GM12878 (cell line): ENCODE data around the gene ABHD6. TPM values are rescaled to one million over a fixed set of nuclear protein-coding genes. Genes with fewer than 3 reads are reported as not detected.
A peak's percentile ranks its signal among the peaks of the same experiment; 100 is the strongest.

Source experiments
- ATAC-seq: fragments of 200-7000 bp; cut with Tn5 transposase; 3 replicates; pipeline ENCODE4 v1.9.1; 2020; ENCODE audit warnings: mild to moderate bottlenecking, moderate library complexity
- BruUV-seq: library from RNA; stranded (reverse); fragments of 400-500 nt; replicated peaks from 2 replicates; lab custom pipeline; 2021; lab: Mats Ljungman, UMichigan
- CTCF ChIA-PET: fragments of 300-600 bp; sonication (Branson Sonifier 250); formaldehyde crosslinking; extraction: SDS; loops from one replicate; lab custom pipeline; 2021; ENCODE audit warnings: inconsistent platforms; lab: Yijun Ruan, JAX
- POLR2A ChIA-PET: fragments of 350-600 bp; formaldehyde crosslinking; extraction: SDS; loops from one replicate; lab custom pipeline; 2021; ENCODE audit warnings: inconsistent platforms; lab: Charles Lee
- RAD21 ChIA-PET: fragments of 300-600 bp; sonication (Branson Sonifier 250); formaldehyde crosslinking; loops from one replicate; lab custom pipeline; 2023; ENCODE audit warnings: antibody characterized with exemption; ENCODE audit not compliant: unreplicated experiment; lab: Charles Lee
- SMC1A ChIA-PET: fragments of 300-600 bp; sonication (Branson Sonifier 250); formaldehyde crosslinking; loops from one replicate; lab custom pipeline; 2023; ENCODE audit not compliant: unreplicated experiment, uncharacterized antibody; lab: Charles Lee
- DNase-seq: peaks from one replicate; pipeline ENCODE4 v3.0.0-alpha.2; 2011; ENCODE audit warnings: low read depth, low spot score
- FAIRE-seq: peaks from 3 replicates; lab custom pipeline; 2011; peaks lifted over from hg19 to GRCh38; lab: Jason Lieb, UNC
- H2AFZ ChIP-seq: 2 replicates; pipeline ENCODE4 v1.6.0; 2011; ENCODE audit warnings: low read depth, low read length, control low read depth; ENCODE audit not compliant: control insufficient read depth
- H3K27ac ChIP-seq: 2 replicates; pipeline ENCODE4 v1.5.1; 2011; ENCODE audit warnings: control low read depth; ENCODE audit not compliant: control insufficient read depth, insufficient read depth
- H3K27me3 ChIP-seq, 2 experiments: replicated peaks in 1 of 2; 2 replicates each; pipeline versions ENCODE4 v1.6.0 to v1.6.1; 2011; ENCODE audit warnings: low read length in 1 of 2; ENCODE audit not compliant: control insufficient read depth in 2 of 2, insufficient read depth in 2 of 2
- H3K36me3 ChIP-seq, 2 experiments: 2 replicates each; pipeline ENCODE4 v1.5.1; 2011; ENCODE audit warnings: low read length in 1 of 2; ENCODE audit not compliant: control insufficient read depth in 2 of 2, insufficient read depth in 2 of 2
- H3K4me1 ChIP-seq: 2 replicates; pipeline ENCODE4 v1.6.1; 2011; ENCODE audit warnings: mild to moderate bottlenecking, low read length, moderate library complexity, mixed read lengths; ENCODE audit not compliant: control insufficient read depth, insufficient read depth
- H3K4me2 ChIP-seq: 2 replicates; pipeline ENCODE4 v1.6.0; 2011; ENCODE audit warnings: control low read depth; ENCODE audit not compliant: control insufficient read depth, insufficient read depth
- H3K4me3 ChIP-seq: fragments of 200-600 bp; sonication (generic); 2 replicates; pipeline ENCODE4 v1.5.1; 2016
- H3K79me2 ChIP-seq: 2 replicates; pipeline ENCODE4 v1.6.0; 2011; ENCODE audit warnings: low read length; ENCODE audit not compliant: control insufficient read depth, insufficient read depth
- H3K9ac ChIP-seq: 2 replicates; pipeline ENCODE4 v1.8.0; 2011; ENCODE audit warnings: low read length, control low read depth, mixed read lengths; ENCODE audit not compliant: control insufficient read depth, insufficient read depth
- H3K9me3 ChIP-seq: replicated peaks from 3 replicates; pipeline ENCODE4 v1.5.1; 2011; ENCODE audit warnings: mild to moderate bottlenecking, low read length; ENCODE audit not compliant: control insufficient read depth, insufficient read depth
- H4K20me1 ChIP-seq: 2 replicates; pipeline ENCODE4 v1.6.0; 2011; ENCODE audit not compliant: control insufficient read depth, insufficient read depth
- ASH2L ChIP-seq: fragments of 300-600, 200-600 bp; sonication (generic); IDR thresholded peaks from 2 replicates; pipeline ENCODE4 v1.6.1; 2017; ENCODE audit warnings: low read depth, mild to moderate bottlenecking, borderline replicate concordance
- CBFB ChIP-seq: IDR thresholded peaks from 2 replicates; pipeline ENCODE4 v1.6.1; 2016; ENCODE audit warnings: antibody characterized with exemption, low read depth
- ETV6 ChIP-seq, 2 experiments: fragments of 450-650 bp in 1 of 2; IDR thresholded peaks in 1 of 2; conservative IDR thresholded peaks in 1 of 2; 2 replicates each; pipeline ENCODE4 v1.6.1; 2014; ENCODE audit warnings: antibody characterized with exemption in 1 of 2, borderline replicate concordance in 1 of 2, low read depth in 1 of 2, mild to moderate bottlenecking in 1 of 2, moderate library complexity in 1 of 2
- HCFC1 ChIP-seq: fragments of 150-350 bp; IDR thresholded peaks from 2 replicates; pipeline ENCODE4 v1.6.1; 2014; ENCODE audit warnings: low read length
- JUNB ChIP-seq: IDR thresholded peaks from 2 replicates; pipeline ENCODE4 v1.6.1; 2016; ENCODE audit warnings: antibody characterized with exemption, mild to moderate bottlenecking
- SP1 ChIP-seq: IDR thresholded peaks from one replicate; pipeline ENCODE4 v1.6.1; 2011; ENCODE audit warnings: low read depth, low read length
- TCF12 ChIP-seq: IDR thresholded peaks from 2 replicates; pipeline ENCODE4 v1.6.1; 2011; ENCODE audit warnings: low read depth, mild to moderate bottlenecking, low read length
- TCF3 ChIP-seq: IDR thresholded peaks from 2 replicates; pipeline ENCODE4 v1.6.1; 2012; ENCODE audit warnings: low read depth, mild to moderate bottlenecking, low read length, borderline replicate concordance; ENCODE audit not compliant: insufficient read depth
- YY1 ChIP-seq: IDR thresholded peaks from 2 replicates; pipeline ENCODE4 v1.6.1; 2011; ENCODE audit warnings: low read depth, mild to moderate bottlenecking, low read length
- ZNF24 ChIP-seq: fragments of 450-650 bp; IDR thresholded peaks from 2 replicates; pipeline ENCODE4 v1.6.1; 2017; ENCODE audit warnings: antibody characterized with exemption, mild to moderate bottlenecking
- ZNF384 ChIP-seq: IDR thresholded peaks from 2 replicates; pipeline ENCODE4 v1.6.1; 2012; ENCODE audit warnings: low read depth, mild to moderate bottlenecking, low read length, improper control_type of control experiment, borderline replicate concordance
- WGBS: methylation state at CpG from one replicate; pipeline ENCODE4 v1.1.6; 2016; ENCODE audit warnings: low lambda C conversion rate; ENCODE audit not compliant: insufficient replicate concordance, insufficient coverage; ENCODE audit errors: missing lambda C conversion rate; 5-methylcytosine and 5-hydroxymethylcytosine counted together
- in situ Hi-C: fragments of 300-500 bp; cut with MboI; formaldehyde crosslinking; loops from 9 replicates; pipeline ENCODE4 v1.14.3; 2018; ENCODE audit warnings: mixed read lengths
- intact Hi-C: fragments of 100-400 bp; cut with micrococcal nuclease; formaldehyde crosslinking; loops from one replicate; pipeline ENCODE4 v1.14.2; 2022; ENCODE audit not compliant: unreplicated experiment
- polyA plus RNA-seq, 11 experiments: library from polyadenylated mRNA; depleted of rRNA in 4 of 11; unstranded in 6 of 11; stranded (reverse) in 5 of 11; fragments of >200 nt; fragmentation: Nextera tagmentation in 4 of 11; fragmentation: Illumina TruSeq in 1 of 11; extraction: Ambion mirVana in 4 of 11; extraction: Trizol in 1 of 11; gene quantifications; 1 replicate in 1 of 11; 2 replicates in 10 of 11; pipeline versions ENCODE4 v1.2.1 to v1.2.3, GENCODE V29; 2011 to 2016; ENCODE audit warnings: inconsistent platforms in 2 of 11, missing spikeins in 2 of 11, low read depth in 1 of 11
- total RNA-seq, 4 experiments: library from RNA; depleted of rRNA in 3 of 4; stranded (reverse); fragments of >200 nt in 3 of 4; fragmentation: Illumina TruSeq in 1 of 4; extraction: Trizol in 1 of 4; gene quantifications; 2 replicates each; pipeline versions ENCODE4 v1.2.1 to v1.2.3, GENCODE V29; 2013 to 2021
- TF ChIP-seq, protein P1 (sequence below): IDR thresholded peaks from 2 replicates; pipeline ENCODE4 v1.6.1; 2012; ENCODE audit warnings: low read depth, low read length, improper control_type of control experiment
- TF ChIP-seq, protein P2 (sequence below): IDR thresholded peaks from 2 replicates; pipeline ENCODE4 v1.6.1; 2011; ENCODE audit warnings: low read depth, low read length, improper control_type of control experiment, borderline replicate concordance
- TF ChIP-seq, protein P3 (sequence below): fragments of 450-650 bp; IDR thresholded peaks from 2 replicates; pipeline ENCODE4 v1.6.1; 2017; ENCODE audit warnings: borderline replicate concordance
- TF ChIP-seq, protein P4 (sequence below): fragments of 450-650 bp; IDR thresholded peaks from 2 replicates; pipeline ENCODE4 v1.6.1; 2017; ENCODE audit warnings: antibody characterized with exemption, mild to moderate bottlenecking, moderate library complexity

The ABHD6 gene
- total and polyA plus RNA-seq, 10 of the 15 experiments (the other 5 are each of a cell fraction or from before 2014, with no cell fraction given) = 1.4 to 33.2 (median 3.2) TPM

DNA sequence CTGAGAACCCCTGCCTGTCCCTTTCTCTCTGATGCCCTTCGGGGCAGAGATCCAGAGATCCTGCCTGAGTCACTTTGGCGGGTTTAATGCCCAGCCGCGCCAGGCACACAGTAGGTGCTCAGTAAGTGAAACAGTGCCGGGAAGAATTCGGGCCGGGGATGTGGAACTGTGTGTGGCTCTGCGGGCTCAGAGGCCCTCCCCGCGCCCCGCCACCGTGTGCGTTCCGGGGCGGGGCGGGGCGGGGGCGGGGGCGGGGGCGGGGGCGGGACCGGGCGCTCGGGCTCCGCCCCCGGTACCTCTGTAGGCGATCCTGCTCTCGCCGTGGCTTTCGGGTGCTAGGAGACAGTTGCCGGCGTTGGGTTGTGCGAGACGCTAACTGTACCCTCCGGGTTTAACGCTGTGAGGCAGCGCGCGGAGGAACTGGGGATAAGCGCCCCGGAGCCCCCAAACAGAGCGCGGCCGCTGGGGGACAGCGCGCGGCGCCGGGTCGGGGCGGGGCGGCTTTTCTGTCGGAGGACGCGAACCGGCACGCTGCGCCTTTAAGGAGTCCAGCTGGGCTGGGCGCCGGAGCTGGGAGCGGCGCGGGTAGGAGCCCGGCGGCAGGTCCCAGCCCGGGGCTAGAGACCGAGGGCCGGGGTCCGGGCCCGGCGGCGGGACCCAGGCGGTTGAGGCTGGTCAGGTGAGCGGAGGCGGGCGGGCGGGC is at the start of gene ABHD6 (continued):
- TF ChIP-seq, protein P1, sequence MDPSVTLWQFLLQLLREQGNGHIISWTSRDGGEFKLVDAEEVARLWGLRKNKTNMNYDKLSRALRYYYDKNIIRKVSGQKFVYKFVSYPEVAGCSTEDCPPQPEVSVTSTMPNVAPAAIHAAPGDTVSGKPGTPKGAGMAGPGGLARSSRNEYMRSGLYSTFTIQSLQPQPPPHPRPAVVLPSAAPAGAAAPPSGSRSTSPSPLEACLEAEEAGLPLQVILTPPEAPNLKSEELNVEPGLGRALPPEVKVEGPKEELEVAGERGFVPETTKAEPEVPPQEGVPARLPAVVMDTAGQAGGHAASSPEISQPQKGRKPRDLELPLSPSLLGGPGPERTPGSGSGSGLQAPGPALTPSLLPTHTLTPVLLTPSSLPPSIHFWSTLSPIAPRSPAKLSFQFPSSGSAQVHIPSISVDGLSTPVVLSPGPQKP = no peak
- TF ChIP-seq ZNF24 (peak; percentile 25; the same call in 1 of the 2 replicates), SP1 (no peak), YY1 (0 out of 2 replicates have a peak, but pooled peaks have one; percentile 24)
- TF ChIP-seq, protein P2, sequence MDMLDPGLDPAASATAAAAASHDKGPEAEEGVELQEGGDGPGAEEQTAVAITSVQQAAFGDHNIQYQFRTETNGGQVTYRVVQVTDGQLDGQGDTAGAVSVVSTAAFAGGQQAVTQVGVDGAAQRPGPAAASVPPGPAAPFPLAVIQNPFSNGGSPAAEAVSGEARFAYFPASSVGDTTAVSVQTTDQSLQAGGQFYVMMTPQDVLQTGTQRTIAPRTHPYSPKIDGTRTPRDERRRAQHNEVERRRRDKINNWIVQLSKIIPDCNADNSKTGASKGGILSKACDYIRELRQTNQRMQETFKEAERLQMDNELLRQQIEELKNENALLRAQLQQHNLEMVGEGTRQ = no peak

DNA sequence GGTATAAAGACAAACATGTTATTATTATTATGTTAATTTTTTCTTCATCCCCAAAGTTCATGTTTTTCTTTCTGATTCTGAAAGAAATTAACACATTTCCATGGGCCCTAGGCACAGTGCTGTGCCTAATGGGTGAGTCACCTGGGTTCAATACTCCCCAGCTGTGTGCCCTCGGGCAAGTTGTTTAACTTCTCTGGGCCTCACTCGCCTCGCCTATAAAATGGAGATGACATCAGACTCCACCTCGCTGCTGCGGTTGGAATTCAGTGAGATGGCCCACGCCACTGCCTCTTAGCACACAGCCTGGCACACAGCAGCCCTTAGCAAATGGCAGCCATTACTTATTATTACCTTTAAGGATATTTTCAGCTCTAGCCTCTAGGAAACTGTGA is 49.4 kb upstream of the ABHD6 start:
- Histone ChIP-seq H3K9ac (no peak overlapping the region), H3K4me3 (no peak overlapping the region), H3K27me3 (no peaks in the 10 kb centered on the region), H3K4me1 (peaks cover 3% of the 10 kb centered on the region; the same call in 1 of the 2 replicates), H3K9me3 (peaks cover under 1% of the 10 kb centered on the region; the same call in 2 of the 3 replicates), H3K79me2 (no peaks in the 10 kb centered on the region), H4K20me1 (no peaks in the 10 kb centered on the region), H3K4me2 (no peak overlapping the region), H2AFZ (no peak overlapping the region), H3K27ac (no peak overlapping the region), H3K36me3 (peaks cover 0 to 2% of the 10 kb centered on the region in 2 experiments; a peak in 2 of 4 replicates)
- intact Hi-C loops (loop anchor here (5.0 kb wide), 1 partner anchor 224 kb away; no protein-coding TSS in a partner anchor), in situ Hi-C loops (loop anchor here (5.0 to 10.0 kb wide), 3 partner anchors 34 to 437 kb away; no protein-coding TSS in a partner anchor)
- ATAC-seq (peak; percentile 35), FAIRE-seq (no peak), DNase-seq (no peak)
- ChIA-PET SMC1A (interaction anchor here (0.6 to 9.6 kb wide), 27 partner anchors 8 to 241 kb away, joined by 3 to 191 read pairs (median 8); partner anchors contain the start of genes ABHD6, HTD2 and RPP14), RAD21 (interaction anchor here (0.6 to 6.6 kb wide), 27 partner anchors 9 to 344 kb away, joined by 3 to 141 read pairs (median 4); partner anchors contain the start of genes ABHD6, FLNB, HTD2 and RPP14), CTCF (interaction anchor here (0.7 to 25.2 kb wide), 36 partner anchors 9 to 443 kb away, joined by 3 to 655 read pairs (median 4); partner anchors contain the start of genes ABHD6, DNASE1L3, FLNB and HTD2), POLR2A (interaction anchor here (0.6 to 2.0 kb wide), 8 partner anchors 15 to 119 kb away, joined by 3 to 11 read pairs (median 4); partner anchors contain the start of genes HTD2 and RPP14)
- 41% methylated on average over 6 of the region's 6 CpGs for WGBS
- no TSS peak for BruUV-seq
- TF ChIP-seq ETV6 (conservative IDR thresholded peaks at IDR 0.05 in 1 of 2, IDR thresholded peaks at IDR 0.05 in 1 of 2; ENCODE audit: borderline replicate concordance in 1 of 2, low read depth in 1 of 2) (no peak), CBFB (no peak), TCF12 (no peak), JUNB (no peak), TCF3 (no peak), ZNF384 (no peak), HCFC1 (no peak), ASH2L (no peak)
- TF ChIP-seq, protein P3, sequence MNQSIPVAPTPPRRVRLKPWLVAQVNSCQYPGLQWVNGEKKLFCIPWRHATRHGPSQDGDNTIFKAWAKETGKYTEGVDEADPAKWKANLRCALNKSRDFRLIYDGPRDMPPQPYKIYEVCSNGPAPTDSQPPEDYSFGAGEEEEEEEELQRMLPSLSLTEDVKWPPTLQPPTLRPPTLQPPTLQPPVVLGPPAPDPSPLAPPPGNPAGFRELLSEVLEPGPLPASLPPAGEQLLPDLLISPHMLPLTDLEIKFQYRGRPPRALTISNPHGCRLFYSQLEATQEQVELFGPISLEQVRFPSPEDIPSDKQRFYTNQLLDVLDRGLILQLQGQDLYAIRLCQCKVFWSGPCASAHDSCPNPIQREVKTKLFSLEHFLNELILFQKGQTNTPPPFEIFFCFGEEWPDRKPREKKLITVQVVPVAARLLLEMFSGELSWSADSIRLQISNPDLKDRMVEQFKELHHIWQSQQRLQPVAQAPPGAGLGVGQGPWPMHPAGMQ = no peak
- TF ChIP-seq, protein P4, sequence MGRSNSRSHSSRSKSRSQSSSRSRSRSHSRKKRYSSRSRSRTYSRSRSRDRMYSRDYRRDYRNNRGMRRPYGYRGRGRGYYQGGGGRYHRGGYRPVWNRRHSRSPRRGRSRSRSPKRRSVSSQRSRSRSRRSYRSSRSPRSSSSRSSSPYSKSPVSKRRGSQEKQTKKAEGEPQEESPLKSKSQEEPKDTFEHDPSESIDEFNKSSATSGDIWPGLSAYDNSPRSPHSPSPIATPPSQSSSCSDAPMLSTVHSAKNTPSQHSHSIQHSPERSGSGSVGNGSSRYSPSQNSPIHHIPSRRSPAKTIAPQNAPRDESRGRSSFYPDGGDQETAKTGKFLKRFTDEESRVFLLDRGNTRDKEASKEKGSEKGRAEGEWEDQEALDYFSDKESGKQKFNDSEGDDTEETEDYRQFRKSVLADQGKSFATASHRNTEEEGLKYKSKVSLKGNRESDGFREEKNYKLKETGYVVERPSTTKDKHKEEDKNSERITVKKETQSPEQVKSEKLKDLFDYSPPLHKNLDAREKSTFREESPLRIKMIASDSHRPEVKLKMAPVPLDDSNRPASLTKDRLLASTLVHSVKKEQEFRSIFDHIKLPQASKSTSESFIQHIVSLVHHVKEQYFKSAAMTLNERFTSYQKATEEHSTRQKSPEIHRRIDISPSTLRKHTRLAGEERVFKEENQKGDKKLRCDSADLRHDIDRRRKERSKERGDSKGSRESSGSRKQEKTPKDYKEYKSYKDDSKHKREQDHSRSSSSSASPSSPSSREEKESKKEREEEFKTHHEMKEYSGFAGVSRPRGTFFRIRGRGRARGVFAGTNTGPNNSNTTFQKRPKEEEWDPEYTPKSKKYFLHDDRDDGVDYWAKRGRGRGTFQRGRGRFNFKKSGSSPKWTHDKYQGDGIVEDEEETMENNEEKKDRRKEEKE = no peak
